Vagina (tissue), 2 donors: ENCODE measurements around the gene CNN3. TPM values are rescaled to one million over a fixed set of nuclear protein-coding genes. Genes with fewer than 3 reads are reported as not detected.

ENCODE experiments used
- DNase-seq, 2 donors: peaks; one replicate each; pipeline ENCODE4 v3.0.0-alpha.2; 2017; ENCODE audit errors: extremely low spot score in 2 of 2
- H3K27ac ChIP-seq: fragments of 200-600 bp; sonication (generic); one replicate; pipeline ENCODE4 v1.5.1; 2019
- H3K27me3 ChIP-seq: fragments of 200-600 bp; sonication (generic); one replicate; pipeline ENCODE4 v1.5.1; 2019
- H3K36me3 ChIP-seq, 2 donors: fragments of 200-600 bp; sonication (generic); one replicate each; pipeline ENCODE4 v1.5.1; 2017 to 2019
- H3K4me1 ChIP-seq: fragments of 200-600 bp; sonication (generic); one replicate; pipeline ENCODE4 v1.5.1; 2019
- H3K4me3 ChIP-seq, 2 donors: fragments of 200-600 bp; sonication (generic); 1 replicate in 1 of 2; 2 replicates in 1 of 2; pipeline ENCODE4 v1.5.1; 2016 to 2019
- H3K9me3 ChIP-seq: fragments of 200-600 bp; sonication (generic); one replicate; pipeline ENCODE4 v1.5.1; 2019
- CTCF ChIP-seq, 3 experiments: fragments of 450-650 bp in 2 of 3; fragments of 200-600 bp in 1 of 3; sonication (generic) in 1 of 3; IDR thresholded peaks; one replicate each; pipeline ENCODE4 v1.5.1; 2017 to 2019; ENCODE audit warnings: antibody characterized with exemption in 3 of 3, mild to moderate bottlenecking in 2 of 3, moderate library complexity in 2 of 3
- POLR2A ChIP-seq, 2 donors: fragments of 450-650 bp; IDR thresholded peaks; one replicate each; pipeline ENCODE4 v1.6.1; 2017; ENCODE audit warnings: antibody characterized with exemption in 2 of 2, mild to moderate bottlenecking in 2 of 2, moderate library complexity in 2 of 2
- POLR2AphosphoS5 ChIP-seq, 2 donors: sonication (generic); formaldehyde crosslinking; IDR thresholded peaks; one replicate each; pipeline ENCODE4 v1.9.0; 2017; ENCODE audit warnings: antibody characterized with exemption in 2 of 2, mild to moderate bottlenecking in 2 of 2, low read depth in 1 of 2; ENCODE audit not compliant: insufficient read depth in 1 of 2
- intact Hi-C: fragments of 100-400 bp; cut with DNase I; formaldehyde crosslinking; loops from one replicate; pipeline ENCODE4 v1.15.1; 2023
- total RNA-seq: library from RNA; depleted of rRNA; stranded (reverse); fragments of >200 nt; gene quantifications from one replicate; pipeline ENCODE4 v1.2.3, GENCODE V29; 2016

The CNN3 gene
- total RNA-seq, 1 donor from 2014 or later, result 250 TPM

- Histone ChIP-seq H3K36me3 (no peaks in the 10 kb centered on the region), H3K4me1 (peaks cover 22% of the 10 kb centered on the region), H3K9me3 (no peaks in the 10 kb centered on the region), H3K4me3 (peak overlapping the region in 1 of 2 donors; percentile 36), H3K27me3 (no peaks in the 10 kb centered on the region), H3K27ac (peak overlapping the region; percentile 87)
- TF ChIP-seq CTCF (IDR thresholded peaks at IDR 0.05), result no peak
- no peak for TF ChIP-seq POLR2A (IDR thresholded peaks at IDR 0.05)
- no peak for TF ChIP-seq POLR2AphosphoS5 (IDR thresholded peaks at IDR 0.05; ENCODE audit: insufficient read depth in 1 of 2, low read depth in 1 of 2)
- intact Hi-C loops, result no loop called here
- DNase-seq, result no peak
Observed at GRCh38 chr1:94961988-94962387, 35.1 kb upstream of the CNN3 start.

GRCh38 chr1:94961582-94961981, 34.7 kb upstream of the CNN3 start:
- no peaks in the 10 kb centered on the region for H3K9me3 ChIP-seq
- peaks cover 24% of the 10 kb centered on the region for H3K4me1 ChIP-seq
- intact Hi-C loops, result no loop called here
- no peak overlapping the region for H3K4me3 ChIP-seq
- H3K27ac ChIP-seq, result peak overlapping the region; percentile 87
- no peak for DNase-seq
- H3K36me3 ChIP-seq, result no peaks in the 10 kb centered on the region
- TF ChIP-seq POLR2A (IDR thresholded peaks at IDR 0.05) (no peak), CTCF (IDR thresholded peaks at IDR 0.05) (no peak), POLR2AphosphoS5 (IDR thresholded peaks at IDR 0.05; ENCODE audit: insufficient read depth in 1 of 2, low read depth in 1 of 2) (no peak)
- no peaks in the 10 kb centered on the region for H3K27me3 ChIP-seq

- TF ChIP-seq CTCF (IDR thresholded peaks at IDR 0.05) (no peak), POLR2AphosphoS5 (IDR thresholded peaks at IDR 0.05; ENCODE audit: insufficient read depth in 1 of 2, low read depth in 1 of 2) (no peak), POLR2A (IDR thresholded peaks at IDR 0.05) (no peak)
Observed at GRCh38 chr1:94958081-94958480, 31.2 kb upstream of the CNN3 start.

GRCh38 chr1:94955767-94956632, 29.1 kb upstream of the CNN3 start:
- intact Hi-C loops, result no loop called here
- DNase-seq, result no peak
- H3K27ac ChIP-seq, result peak overlapping the region; percentile 57
- no peak for TF ChIP-seq CTCF (IDR thresholded peaks at IDR 0.05)
- TF ChIP-seq POLR2AphosphoS5 (IDR thresholded peaks at IDR 0.05; ENCODE audit: insufficient read depth in 1 of 2, low read depth in 1 of 2), result no peak
- no peak for TF ChIP-seq POLR2A (IDR thresholded peaks at IDR 0.05)
- no peak overlapping the region for H3K4me3 ChIP-seq
- no peaks in the 10 kb centered on the region for H3K9me3 ChIP-seq
- peaks cover 44% of the 10 kb centered on the region for H3K4me1 ChIP-seq
- H3K36me3 ChIP-seq, result no peaks in the 10 kb centered on the region
- H3K27me3 ChIP-seq, result no peaks in the 10 kb centered on the region

More at GRCh38 chr1:94958081-94958480, 31.2 kb upstream of the CNN3 start:
- intact Hi-C loops, result no loop called here
- H3K27me3 ChIP-seq, result no peaks in the 10 kb centered on the region
- H3K9me3 ChIP-seq, result no peaks in the 10 kb centered on the region
- peaks cover 45% of the 10 kb centered on the region for H3K4me1 ChIP-seq
- no peaks in the 10 kb centered on the region for H3K36me3 ChIP-seq
- H3K4me3 ChIP-seq, result no peak overlapping the region
- no peak for DNase-seq
- no peak overlapping the region for H3K27ac ChIP-seq
